NCI-H2227 (cell line): ENCODE results near the gene COQ7.

Experiments
- DNase-seq: peaks from one replicate; lab custom pipeline; 2025; ENCODE audit not compliant: unreplicated experiment; lab: John Stamatoyannopoulos, UW

Gene COQ7

DNA sequence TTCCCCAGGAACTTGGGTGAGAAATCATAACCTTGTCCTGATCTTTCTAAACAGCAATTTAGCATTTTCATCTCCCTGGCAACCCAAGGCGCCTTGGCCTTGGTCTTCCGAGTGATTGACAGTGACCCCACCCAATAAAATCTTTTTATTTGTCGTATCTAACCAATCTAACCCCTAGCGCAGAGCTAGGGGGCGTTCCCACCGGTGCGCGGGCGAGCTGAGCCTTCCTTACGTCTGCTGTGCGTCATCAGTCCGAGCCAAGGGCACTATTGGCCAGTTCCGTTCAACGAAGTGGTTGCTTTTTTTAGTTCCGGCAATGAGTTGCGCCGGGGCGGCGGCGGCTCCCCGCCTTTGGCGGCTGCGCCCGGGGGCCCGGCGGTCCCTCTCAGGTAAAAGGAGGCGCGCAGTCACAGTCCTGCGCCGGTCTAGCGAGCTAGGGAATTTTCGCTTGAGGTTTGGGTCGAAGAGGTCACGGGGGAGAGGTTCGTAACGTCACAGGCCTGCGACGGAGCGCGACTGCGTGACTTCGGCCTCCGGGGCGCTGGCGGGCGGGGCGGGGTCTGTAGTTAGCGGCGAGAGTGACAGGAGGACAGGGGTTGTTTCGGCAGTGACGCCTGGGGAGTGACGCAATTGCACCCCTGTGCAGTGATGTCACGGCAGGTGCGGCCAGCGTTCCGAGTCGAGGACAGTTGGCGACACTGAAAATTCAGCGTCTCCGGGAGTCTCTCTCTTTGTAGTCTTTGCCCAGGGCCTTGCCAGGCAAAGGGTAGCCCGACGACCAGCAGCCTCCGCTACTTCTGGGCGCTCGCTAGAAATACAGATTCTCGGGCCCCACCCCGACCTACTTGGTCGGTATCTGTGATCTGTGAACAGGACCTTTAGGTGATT lies at the start of gene COQ7:
Gene COQ7, plus strand, starts transcription at position 266 of the 888 bp plus-strand sequence. Its CDS starts 51 bp downstream, at position 317.
- DNase-seq = peak; percentile 99

DNA sequence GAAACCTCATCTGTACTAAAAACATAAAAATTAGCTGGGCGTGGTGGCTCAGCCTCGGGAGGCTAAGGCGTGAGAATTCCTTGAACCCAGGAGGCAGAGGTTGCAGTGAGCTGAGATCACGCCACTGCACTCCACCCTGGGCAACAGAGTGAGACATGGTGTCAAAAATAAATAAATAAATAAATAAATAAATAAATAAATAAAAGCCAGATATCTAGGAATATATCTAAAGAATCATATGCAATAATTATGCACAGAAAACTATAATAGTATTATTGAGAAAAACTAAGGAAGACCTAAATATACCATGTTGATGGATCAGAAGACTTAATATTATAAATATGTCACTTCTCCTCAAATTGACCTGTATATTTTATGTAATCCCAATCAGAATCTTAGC lies 46.7 kb upstream of the COQ7 start:
- no peak for DNase-seq

DNA sequence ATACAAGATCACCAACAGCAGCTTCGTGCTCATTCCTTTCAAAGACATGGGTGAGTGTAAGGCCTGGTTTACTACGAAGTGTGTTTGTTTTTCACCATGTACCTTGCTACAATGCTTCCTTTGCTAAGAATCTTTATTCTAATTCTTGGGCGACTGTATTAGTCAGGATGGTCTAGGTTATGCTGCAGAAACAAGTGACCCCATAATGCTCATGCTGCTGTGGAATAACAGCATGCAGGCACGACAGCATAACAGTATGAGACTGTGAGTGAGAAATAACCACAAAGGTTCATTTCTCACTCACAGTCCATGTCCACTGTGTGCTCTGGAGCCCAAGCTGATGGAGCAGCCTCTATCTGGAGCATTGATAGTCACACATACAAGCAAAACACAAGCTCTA lies 45.7 kb upstream of the COQ7 start:
- no peak for DNase-seq

DNA sequence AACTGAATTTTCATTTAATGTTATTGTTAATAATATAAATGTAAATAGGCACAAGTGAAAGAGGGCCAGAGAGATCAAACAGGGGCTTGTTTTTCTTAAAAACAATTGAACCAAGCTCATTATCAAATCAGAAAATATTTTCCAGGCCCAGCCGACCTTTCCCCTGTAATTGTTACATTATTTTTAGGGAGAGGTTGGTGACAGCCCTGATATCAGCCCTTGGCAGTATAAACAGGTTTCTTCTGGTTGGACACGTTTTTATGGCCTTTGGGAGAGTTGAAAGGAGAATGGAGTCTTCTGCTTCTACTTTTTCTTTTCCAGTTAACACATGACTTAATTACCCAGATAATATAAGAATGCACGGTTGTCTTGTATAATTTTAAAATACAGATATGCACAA lies 40.0 kb upstream of the COQ7 start:
- no peak for DNase-seq

DNA sequence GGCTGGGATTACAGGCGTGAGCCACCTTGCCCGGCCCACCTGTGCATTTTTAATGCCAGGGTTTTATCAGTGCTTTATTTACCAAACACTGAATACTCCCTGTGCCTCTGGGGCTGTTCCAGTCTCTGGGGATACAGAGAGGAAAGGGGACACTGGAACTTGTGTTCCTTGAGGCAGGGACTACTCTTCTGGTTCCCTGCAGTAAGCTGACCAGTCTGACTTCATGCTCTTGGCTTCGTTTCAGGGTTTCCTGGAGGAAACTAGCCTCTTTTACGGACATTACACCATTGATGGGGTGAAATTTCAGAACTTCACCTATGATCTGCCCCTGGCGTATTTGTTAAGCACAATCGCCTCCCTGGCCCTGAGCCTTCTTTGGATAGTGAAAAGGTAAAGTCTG lies 37.4 kb upstream of the COQ7 start:
- no peak for DNase-seq

DNA sequence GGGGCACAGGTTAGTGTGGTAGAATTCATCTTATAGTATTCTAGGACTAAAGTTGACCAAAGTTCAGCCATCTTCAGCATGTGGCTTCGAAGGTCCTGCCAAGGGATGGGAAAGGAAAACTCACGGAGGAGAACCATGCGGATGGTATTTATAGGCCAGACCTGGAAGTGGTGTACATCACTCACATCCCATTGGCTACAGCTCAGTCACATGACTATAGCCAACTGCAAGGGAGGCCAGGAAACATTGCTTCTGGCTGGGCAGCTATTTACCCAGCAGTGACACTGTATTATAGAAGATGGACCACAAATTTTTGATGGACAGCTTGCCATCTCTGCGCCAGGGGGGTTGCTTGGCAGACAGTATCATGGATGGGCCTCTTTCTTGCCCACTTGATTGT lies 35.7 kb upstream of the COQ7 start:
- no peak for DNase-seq

DNA sequence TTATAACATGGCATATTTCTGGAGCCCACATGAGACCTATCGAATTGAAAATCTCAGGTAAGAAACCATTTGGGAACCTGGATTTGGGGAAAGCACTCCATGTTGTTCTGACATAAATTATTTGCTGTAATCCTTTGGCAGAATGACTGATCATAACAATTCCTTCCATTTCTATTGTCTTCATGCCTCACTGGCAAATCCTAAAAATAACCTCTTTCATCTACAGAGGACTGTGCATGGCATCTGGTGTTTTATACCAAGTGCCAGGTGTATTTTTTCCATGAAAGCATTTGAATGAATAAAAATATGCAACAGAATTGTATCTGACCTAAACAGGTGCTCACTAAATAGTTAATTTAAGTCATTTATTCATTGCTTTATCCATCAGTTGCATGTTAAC lies 33.7 kb upstream of the COQ7 start:
- no peak for DNase-seq

DNA sequence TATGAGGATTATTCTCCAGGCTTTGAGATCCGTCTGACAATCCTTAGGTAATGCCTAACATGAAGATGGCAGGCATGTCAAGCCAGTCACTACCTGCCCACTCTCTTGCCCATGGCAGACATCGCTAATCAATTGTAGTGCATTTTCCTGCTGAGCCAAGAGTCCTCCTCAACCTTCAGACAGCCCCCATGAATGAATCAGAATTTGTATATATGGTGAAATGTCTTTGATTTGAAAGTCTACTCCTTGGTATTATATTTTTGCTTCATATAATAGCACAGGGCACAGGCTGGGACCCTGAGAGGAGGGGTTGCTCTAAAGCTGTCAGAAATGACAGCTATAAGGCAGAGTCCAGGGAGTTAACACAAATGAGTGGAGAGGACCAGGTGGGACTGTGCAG lies 27.0 kb upstream of the COQ7 start:
- DNase-seq = no peak

DNA sequence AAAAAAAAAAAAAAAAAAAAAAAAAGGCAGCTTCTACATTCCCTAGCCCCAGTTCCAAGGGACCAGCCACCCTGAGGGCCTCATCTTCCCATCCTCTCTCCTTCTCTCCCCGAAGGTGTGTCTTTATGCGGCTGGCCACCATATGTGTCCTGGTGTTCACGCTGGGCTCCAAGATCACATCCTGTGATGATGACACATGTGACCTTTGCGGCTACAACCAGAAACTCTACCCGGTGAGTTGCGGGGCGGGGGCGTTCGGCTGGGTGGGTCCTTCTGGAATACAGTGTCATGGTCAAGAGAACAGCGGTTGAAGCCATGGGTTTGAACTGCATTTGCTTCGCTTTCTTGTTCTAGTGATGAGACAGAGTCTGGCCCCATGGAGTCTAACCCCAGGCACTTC lies 22.6 kb upstream of the COQ7 start:
- no peak for DNase-seq

DNA sequence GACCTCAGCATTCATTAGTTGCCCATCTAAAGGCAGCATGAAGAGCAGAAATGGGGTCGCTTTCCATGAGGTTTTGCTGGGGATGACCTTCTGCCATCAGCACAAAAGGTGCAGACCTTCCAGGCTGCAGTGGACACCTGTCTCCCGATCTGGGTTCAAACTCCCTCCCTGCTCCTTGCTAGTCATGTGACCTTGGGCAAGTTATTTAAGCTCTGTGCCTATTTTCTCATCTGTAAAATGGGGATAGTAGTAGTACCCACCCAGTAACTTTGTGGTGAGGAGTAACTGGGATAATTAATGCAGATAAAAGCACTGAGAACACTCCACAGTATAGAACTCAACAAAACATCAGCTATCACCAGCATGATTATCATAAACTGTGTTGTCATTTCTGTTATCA lies 21.4 kb upstream of the COQ7 start:
- no peak for DNase-seq

DNA sequence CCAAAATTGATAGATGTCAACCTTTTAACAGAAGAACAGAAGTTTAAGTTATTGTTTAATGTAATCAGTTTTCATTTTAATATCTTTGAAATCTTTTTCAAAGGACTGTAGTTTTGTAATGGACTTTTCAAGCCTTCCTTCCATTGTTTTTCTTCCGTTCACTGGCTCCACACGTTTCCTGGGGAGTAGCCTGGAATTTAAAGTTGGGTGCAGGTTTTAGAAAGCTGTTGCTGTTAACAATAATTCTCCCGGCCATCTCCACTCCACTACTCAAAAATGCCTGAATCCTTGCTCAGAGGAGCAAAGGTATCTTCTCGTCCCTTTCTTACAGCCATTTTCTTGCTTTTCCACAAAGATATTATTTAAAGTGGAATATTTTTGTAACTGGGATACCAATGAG lies 4.7 kb upstream of the COQ7 start:
- DNase-seq = no peak

DNA sequence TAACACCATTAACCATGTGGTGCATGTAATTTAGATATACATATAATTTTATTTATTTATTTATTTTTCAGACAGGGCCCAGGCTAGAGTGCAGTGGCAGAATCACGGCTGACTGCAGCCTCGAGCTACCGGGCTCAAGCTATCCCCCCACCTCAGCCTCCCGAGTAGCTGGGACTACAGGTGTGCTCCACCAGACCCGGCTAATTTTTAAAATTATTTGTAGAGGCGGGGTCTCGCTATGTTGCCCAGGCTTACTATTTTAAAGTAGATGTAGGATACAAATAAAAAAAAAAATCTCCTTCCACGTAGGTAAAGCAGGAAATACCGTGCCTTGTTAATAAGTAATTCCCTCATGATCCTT lies 446 bp upstream of the COQ7 start:
- no peak for DNase-seq

DNA sequence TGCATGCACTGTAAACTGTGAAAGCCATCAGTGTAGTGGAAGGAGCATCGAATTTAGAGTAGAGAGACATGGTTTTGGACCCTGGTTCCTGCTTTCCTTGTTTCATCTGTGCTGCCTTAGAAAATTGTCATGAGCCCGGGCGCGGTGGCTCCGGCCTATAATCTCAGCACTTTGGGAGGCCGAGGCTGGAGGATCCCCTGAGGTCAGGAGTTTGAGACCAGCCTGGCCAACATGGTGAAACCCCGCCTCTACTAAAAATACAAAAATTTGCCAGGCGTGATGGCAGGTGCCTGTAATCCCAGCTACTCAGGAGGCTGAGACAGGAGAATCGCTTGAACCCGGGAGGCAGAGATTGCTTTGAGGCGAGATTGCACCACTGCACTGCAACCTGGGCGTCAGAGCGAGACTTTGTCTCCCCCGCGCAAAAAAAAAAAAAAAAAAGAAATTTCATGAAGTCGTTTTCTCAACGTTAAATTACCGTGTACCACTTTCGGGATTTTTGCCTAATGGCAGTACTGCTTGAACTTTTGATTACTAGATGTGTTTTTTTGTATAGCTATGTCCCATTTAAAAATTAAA lies 912 bp downstream of the COQ7 start:
- DNase-seq = no peak

DNA sequence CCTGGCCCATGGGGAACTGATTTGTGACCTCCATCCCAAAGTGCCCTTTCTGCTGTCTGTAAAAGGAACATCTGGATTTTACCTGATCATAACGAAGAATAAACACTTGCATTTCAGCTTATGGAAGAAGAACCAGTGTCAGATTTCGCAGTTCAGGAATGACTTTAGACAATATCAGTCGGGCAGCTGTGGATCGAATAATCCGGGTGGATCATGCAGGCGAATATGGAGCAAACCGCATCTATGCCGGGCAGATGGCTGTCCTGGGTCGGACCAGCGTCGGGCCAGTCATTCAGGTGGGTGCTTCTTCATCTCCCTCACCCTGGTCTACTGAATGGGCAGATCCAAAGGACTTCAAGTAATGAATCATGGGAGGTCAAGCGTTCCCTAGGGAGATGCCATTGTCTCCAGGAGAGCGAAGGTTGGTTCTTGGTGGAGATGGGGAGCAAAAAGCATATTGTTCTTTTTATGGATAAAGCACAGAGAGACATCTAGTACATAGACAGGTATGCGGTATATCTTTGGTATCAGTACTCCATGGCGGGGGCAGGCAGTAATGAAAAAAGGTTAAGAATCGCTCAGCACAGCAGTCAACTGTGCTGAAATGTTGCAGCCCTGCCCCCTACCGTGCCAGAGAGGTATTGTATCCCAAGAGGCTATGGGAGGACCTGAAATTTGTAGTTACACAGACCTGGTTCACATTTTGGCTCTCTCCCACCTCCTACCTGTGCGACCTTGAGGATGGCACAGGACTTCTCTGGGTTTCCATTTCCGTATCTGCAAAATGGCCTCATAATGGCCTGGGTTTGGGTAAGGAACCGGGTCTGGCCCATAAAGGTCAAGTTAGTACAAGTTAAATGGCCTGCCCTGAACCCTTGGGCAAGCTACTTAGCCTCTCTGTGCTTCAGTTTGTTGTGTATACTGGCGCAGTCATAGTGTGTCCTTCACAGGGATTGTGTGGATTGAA lies 4.7 kb downstream of the COQ7 start:
- DNase-seq = peak; percentile 52

DNA sequence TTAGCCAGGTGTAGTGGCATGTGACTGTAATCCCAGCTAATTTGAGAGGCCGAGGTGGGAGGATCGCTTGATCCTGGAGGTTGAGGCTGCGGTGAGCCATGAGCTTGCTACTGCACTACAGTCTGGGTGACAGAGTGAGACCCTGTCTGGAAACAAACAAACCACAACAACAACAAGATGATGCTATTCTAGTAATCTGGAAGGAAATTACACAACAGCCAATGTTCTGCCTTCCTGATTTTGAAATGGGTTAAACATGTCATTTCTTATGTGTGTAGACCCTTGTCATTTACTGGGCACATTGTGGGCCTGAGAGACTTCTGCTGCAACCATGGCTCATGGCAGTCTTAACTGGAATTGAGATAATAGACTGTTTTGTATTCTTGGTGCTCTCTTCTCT lies 5.9 kb downstream of the COQ7 start:
- DNase-seq = no peak

DNA sequence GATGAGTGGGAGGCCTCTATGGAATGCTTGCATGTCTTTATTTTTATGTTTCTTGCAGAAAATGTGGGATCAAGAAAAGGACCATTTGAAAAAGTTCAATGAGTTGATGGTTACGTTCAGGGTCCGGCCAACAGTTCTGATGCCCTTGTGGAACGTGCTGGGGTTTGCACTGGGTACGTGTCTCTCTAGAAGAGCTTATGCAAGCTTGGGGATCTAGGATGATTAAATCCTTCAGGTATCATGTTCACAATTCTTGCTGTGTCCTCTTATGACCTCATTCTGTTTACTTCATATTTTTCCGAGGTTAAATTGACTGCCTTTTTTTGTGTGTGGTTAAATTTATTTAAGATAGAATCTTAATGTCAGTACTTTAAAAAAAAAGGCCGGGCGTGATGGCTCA lies 6.4 kb downstream of the COQ7 start:
- no peak for DNase-seq

DNA sequence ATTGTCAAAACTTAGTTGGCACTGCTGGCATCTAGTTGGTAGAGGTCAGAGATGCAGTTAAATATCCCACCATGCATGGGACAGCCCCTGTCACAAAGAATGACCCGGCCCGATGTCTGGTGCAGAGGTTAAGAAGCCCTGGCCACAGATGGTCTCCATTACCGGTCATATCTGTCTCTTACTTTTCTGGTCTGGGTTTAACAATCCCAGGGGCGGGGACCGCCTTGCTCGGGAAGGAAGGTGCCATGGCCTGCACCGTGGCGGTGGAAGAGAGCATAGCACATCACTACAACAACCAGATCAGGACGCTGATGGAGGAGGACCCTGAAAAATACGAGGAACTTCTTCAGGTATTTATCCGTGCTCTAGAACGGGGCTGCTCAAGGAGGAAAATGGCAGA lies 8.1 kb downstream of the COQ7 start:
- DNase-seq = no peak

DNA sequence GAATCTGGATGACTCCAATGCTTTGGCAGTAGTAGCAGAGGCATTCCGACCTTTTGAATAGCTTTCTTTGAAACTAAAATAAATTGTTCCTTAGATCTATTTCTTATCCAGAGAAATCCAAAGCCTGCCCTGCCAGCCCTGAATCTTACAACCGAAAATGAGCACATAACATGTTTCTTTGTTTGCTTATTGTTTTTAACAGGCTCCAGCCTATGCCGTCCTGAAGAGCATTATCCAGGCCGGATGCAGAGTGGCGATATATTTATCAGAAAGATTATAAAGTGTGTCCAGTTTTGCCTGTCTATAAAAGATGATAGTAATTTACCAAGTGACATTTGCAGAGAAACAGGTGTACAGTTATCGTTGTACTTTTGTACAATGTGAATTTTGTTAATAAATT lies 10.5 kb downstream of the COQ7 start:
- no peak for DNase-seq

DNA sequence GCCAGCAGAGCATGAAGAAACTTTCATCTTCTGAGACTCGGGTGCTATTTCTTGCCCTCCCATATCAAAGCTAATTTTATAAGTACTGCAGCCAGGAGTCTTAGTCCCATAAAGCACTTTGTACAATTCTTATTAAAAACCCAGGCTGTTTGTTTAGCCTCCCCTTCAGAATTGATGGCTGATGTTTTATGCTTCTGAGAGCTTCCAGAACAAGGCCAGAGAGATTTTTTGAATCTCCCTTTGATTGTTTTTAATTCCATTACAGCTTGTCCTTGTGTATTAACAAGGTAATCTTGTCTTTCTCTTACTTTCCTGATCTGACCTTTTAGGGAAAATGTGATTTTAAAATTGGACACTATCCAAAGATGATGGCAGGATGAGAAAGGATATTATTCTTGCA lies 16.3 kb downstream of the COQ7 start:
- no peak for DNase-seq

DNA sequence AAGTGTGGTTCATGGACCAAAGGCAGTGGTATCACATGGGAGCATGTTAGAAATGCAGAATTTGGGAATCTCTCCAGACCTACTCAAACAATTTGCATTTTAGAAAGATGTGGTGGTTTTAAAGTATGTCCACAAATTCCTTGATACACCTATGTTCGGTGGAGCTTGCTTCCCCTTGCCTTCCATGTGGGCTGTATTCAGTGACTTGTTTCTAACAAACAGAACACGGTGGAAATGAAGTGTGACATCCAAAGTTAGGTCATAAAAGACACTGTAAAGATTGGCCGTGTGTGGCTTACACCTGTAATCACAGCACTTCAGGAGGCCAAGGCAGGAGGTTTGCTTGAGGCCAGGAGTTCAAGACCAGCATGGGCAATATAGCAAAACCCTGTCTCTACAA lies 16.7 kb downstream of the COQ7 start:
- no peak for DNase-seq

DNA sequence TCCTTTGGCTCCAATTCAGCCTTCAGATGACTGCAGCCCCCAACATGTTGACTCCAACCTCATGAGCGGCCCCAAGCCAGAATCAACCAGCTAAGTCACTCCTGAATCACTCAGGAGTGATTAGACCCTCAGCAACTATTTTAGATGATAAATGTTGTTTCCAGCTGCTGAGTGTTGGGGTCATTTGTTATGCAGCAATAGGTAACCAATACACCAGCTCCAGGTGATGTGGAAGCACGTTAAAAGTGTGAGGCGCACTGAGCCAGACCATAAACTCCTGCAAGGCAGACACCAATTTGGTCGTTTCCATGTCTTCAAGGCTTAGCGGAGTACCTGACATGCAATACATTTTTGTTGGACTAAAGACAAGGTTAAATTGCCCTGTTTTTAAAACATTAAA lies 17.5 kb downstream of the COQ7 start:
- no peak for DNase-seq

DNA sequence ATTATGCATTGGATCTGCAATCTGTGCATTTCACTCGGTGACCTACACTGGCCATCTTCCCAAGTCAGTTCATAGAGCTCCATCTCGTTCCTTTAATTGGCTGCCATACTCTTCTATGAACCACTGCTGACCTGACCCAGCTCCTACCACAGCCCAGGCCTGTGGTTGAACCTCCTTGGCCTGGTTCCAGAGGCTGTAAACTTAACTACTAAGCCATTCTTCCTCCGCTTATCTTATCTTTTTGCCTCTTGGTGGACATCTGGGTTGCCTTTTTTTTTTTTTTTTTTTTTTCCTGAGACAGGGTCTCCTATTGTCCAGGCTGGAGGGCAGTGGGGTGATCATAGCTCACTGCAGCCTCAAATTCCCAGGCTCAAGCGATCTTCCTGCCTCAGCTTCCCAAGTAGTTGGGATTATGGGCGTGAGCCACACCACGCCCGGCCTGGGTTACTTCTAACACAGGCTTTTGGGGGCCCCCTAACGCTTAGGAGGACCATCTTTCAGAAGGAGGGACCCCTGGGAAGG lies 18.3 kb downstream of the COQ7 start:
- no peak for DNase-seq
